Liver (tissue), 9 donors: ENCODE results near the gene AGTPBP1. TPM values are rescaled to one million over a fixed set of nuclear protein-coding genes. Genes with fewer than 3 reads are reported as not detected.

Experiments used
- DNase-seq: peaks from one replicate; pipeline ENCODE4 v3.0.0-alpha.2; 2017; ENCODE audit warnings: low spot score
- H3K27ac ChIP-seq, 2 donors: one replicate each; pipeline ENCODE4 v1.7.0; 2013; ENCODE audit warnings: inconsistent platforms in 2 of 2, low read length in 2 of 2, control low read depth in 1 of 2, low read depth in 1 of 2, mild to moderate bottlenecking in 1 of 2
- H3K27me3 ChIP-seq, 4 donors: one replicate each; pipeline versions ENCODE4 v1.6.1 to v1.7.0; 2013; ENCODE audit warnings: low read length in 3 of 4, inconsistent platforms in 1 of 4, mild to moderate bottlenecking in 1 of 4, moderate library complexity in 1 of 4; ENCODE audit not compliant: control insufficient read depth in 4 of 4, insufficient read depth in 4 of 4
- H3K36me3 ChIP-seq, 4 donors: one replicate each; pipeline versions ENCODE4 v1.6.1 to v1.7.0; 2013; ENCODE audit warnings: low read length in 3 of 4, mild to moderate bottlenecking in 3 of 4, low read depth in 1 of 4, moderate library complexity in 1 of 4; ENCODE audit not compliant: control insufficient read depth in 4 of 4, insufficient read depth in 3 of 4
- H3K4me1 ChIP-seq, 4 donors: one replicate each; pipeline versions ENCODE4 v1.6.1 to v1.7.0; 2013; ENCODE audit warnings: low read length in 3 of 4, mild to moderate bottlenecking in 3 of 4, moderate library complexity in 1 of 4; ENCODE audit not compliant: control insufficient read depth in 4 of 4, insufficient read depth in 4 of 4
- H3K4me3 ChIP-seq, 3 donors: one replicate each; pipeline versions ENCODE4 v1.6.1 to v1.7.0; 2013; ENCODE audit warnings: low read length in 3 of 3, control low read depth in 1 of 3, low read depth in 1 of 3, mild to moderate bottlenecking in 1 of 3
- H3K9ac ChIP-seq, 2 donors: one replicate each; pipeline ENCODE4 v1.7.0; 2013; ENCODE audit warnings: low read length in 2 of 2, mild to moderate bottlenecking in 2 of 2, moderate library complexity in 2 of 2, control low read depth in 1 of 2, low read depth in 1 of 2
- H3K9me3 ChIP-seq, 4 donors: one replicate each; pipeline versions ENCODE4 v1.6.1 to v1.7.0; 2013; ENCODE audit warnings: low read length in 3 of 4; ENCODE audit not compliant: control insufficient read depth in 4 of 4
- CTCF ChIP-seq: fragments of 150-350 bp; IDR thresholded peaks from 2 replicates; pipeline ENCODE4 v1.5.1; 2017; ENCODE audit warnings: improper control_type of control experiment, low read depth, low read length; ENCODE audit not compliant: missing input control
- EGR1 ChIP-seq, 2 donors: IDR thresholded peaks; 2 replicates each; pipeline ENCODE4 v1.6.1; 2016 to 2018; ENCODE audit warnings: antibody characterized with exemption in 2 of 2, low read depth in 2 of 2
- FOXA1 ChIP-seq: IDR thresholded peaks from 2 replicates; pipeline ENCODE4 v1.6.1; 2016; ENCODE audit warnings: antibody characterized with exemption
- HNF4A ChIP-seq, 2 donors: conservative IDR thresholded peaks; 2 replicates each; pipeline ENCODE4 v1.6.1; 2016; ENCODE audit warnings: antibody characterized with exemption in 2 of 2, mild to moderate bottlenecking in 2 of 2
- HNF4G ChIP-seq: IDR thresholded peaks from 2 replicates; pipeline ENCODE4 v1.6.1; 2016; ENCODE audit warnings: antibody characterized with exemption
- JUND ChIP-seq, 2 donors: IDR thresholded peaks; 2 replicates each; pipeline ENCODE4 v1.6.1; 2016; ENCODE audit warnings: antibody characterized with exemption in 2 of 2
- MAX ChIP-seq: IDR thresholded peaks from 2 replicates; pipeline ENCODE4 v1.6.1; 2016; ENCODE audit warnings: antibody characterized with exemption
- NR2F2 ChIP-seq: IDR thresholded peaks from 2 replicates; pipeline ENCODE4 v1.6.1; 2016; ENCODE audit warnings: antibody characterized with exemption
- RAD21 ChIP-seq, 2 donors: IDR thresholded peaks; 2 replicates each; pipeline ENCODE4 v1.6.1; 2016; ENCODE audit warnings: antibody characterized with exemption in 2 of 2, mild to moderate bottlenecking in 2 of 2
- REST ChIP-seq: IDR thresholded peaks from 2 replicates; pipeline ENCODE4 v1.6.1; 2016; ENCODE audit warnings: antibody characterized with exemption, mild to moderate bottlenecking
- RXRA ChIP-seq, 2 donors: IDR thresholded peaks; 2 replicates each; pipeline ENCODE4 v1.6.1; 2017 to 2018; ENCODE audit warnings: antibody characterized with exemption in 2 of 2, mild to moderate bottlenecking in 1 of 2
- SP1 ChIP-seq: IDR thresholded peaks from 2 replicates; pipeline ENCODE4 v1.6.1; 2018; ENCODE audit warnings: antibody characterized with exemption, mild to moderate bottlenecking
- YY1 ChIP-seq: IDR thresholded peaks from 2 replicates; pipeline ENCODE4 v1.6.1; 2016; ENCODE audit warnings: antibody characterized with exemption, mild to moderate bottlenecking
- ZBTB33 ChIP-seq: IDR thresholded peaks from 2 replicates; pipeline ENCODE4 v1.6.1; 2016; ENCODE audit warnings: antibody characterized with exemption
- WGBS: extraction: QIAGEN DNeasy Blood & Tissue Kit; methylation state at CpG from one replicate; pipeline ENCODE4 v1.1.7; 2013; 5-methylcytosine and 5-hydroxymethylcytosine counted together
- polyA plus RNA-seq, 2 donors: library from polyadenylated mRNA; stranded (reverse) in 1 of 2; unstranded in 1 of 2; fragments of 200-250 nt in 1 of 2; fragments of >200 nt in 1 of 2; fragmentation: Nextera tagmentation in 1 of 2; extraction: Ambion mirVana in 1 of 2; gene quantifications; one replicate each; pipeline versions ENCODE4 v1.2.1 to v1.2.3, GENCODE V29; 2013 to 2015
- total RNA-seq, 2 donors: library from RNA; depleted of rRNA; stranded (reverse); fragments of >200 nt; gene quantifications; one replicate each; pipeline ENCODE4 v1.2.3, GENCODE V29; 2014
- donor health status: healthy.
- donor health status: healthy.
- donor health status: healthy.
- donor health status: healthy.
- donor health status: healthy.

The AGTPBP1 gene
- total and polyA plus RNA-seq, 4 donors, result 2.1 to 14.4 (median 5.7) TPM

- no peaks in the 10 kb centered on the region for H3K9me3 ChIP-seq
- 98% methylated on average over 1 of the region's 1 CpG for WGBS
- no peak for TF ChIP-seq CTCF
- no peak for TF ChIP-seq NR2F2
- no peak for TF ChIP-seq FOXA1
- TF ChIP-seq SP1, result no peak
- TF ChIP-seq JUND (IDR thresholded peaks at IDR 0.05), result no peak
- no peak for TF ChIP-seq HNF4G
- no peak overlapping the region for H3K9ac ChIP-seq
- H3K27me3 ChIP-seq, result no peaks in the 10 kb centered on the region
- H3K27ac ChIP-seq, result no peak overlapping the region
- H3K4me3 ChIP-seq, result no peak overlapping the region
- peaks cover 0 to 13% (median under 1%) of the 10 kb centered on the region in 4 donors for H3K36me3 ChIP-seq
- H3K4me1 ChIP-seq, result peaks cover 0 to 2% (median 0%) of the 10 kb centered on the region in 4 donors
- no peak for DNase-seq
These were observed 109.9 kb downstream of the AGTPBP1 start for GRCh38 chr9:85631809-85632208.

- TF ChIP-seq REST, result no peak
- no peak for TF ChIP-seq RXRA (IDR thresholded peaks at IDR 0.05)
- TF ChIP-seq ZBTB33, result no peak
- no peak for TF ChIP-seq HNF4A (conservative IDR thresholded peaks at IDR 0.05)
- TF ChIP-seq CTCF, result no peak
- TF ChIP-seq FOXA1, result no peak
- no peak for TF ChIP-seq MAX
- TF ChIP-seq HNF4G, result no peak
- TF ChIP-seq RAD21 (IDR thresholded peaks at IDR 0.05), result no peak
- TF ChIP-seq YY1, result no peak
- no peak for TF ChIP-seq EGR1 (IDR thresholded peaks at IDR 0.05; ENCODE audit: low read depth in 2 of 2)
- no peaks in the 10 kb centered on the region for H3K27me3 ChIP-seq
- WGBS, result 95% methylated on average over 1 of the region's 1 CpG
- H3K36me3 ChIP-seq, result peaks cover 0 to 13% (median under 1%) of the 10 kb centered on the region in 4 donors
- H3K4me3 ChIP-seq, result no peak overlapping the region
- no peak overlapping the region for H3K27ac ChIP-seq
- H3K9me3 ChIP-seq, result no peaks in the 10 kb centered on the region
- no peak for DNase-seq
- no peak overlapping the region for H3K9ac ChIP-seq
- H3K4me1 ChIP-seq, result peaks cover 0 to 2% (median 0%) of the 10 kb centered on the region in 4 donors
These were observed 111.1 kb downstream of the AGTPBP1 start for GRCh38 chr9:85630676-85631075.
